ENCODE results near the gene SLC35D2.

DNA sequence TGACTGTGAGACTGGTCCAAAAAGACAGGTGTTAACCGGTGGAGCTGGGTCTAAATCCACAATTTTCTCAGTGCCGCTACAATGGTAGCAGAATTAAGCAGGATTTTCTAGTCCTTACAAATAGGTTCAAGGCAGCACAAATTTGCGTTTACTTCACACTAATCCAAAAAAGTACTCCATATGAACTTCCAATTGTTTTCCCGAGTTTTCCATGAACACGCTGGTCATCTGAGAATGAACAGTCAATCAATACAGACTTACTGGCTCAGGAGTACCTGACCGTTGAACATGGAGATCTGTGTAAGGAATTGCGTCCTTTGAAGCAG is 709 bp downstream of the SLC35D2 start:
- no peak for TF ChIP-seq POLR2A (IDR thresholded peaks at IDR 0.05)
- TF ChIP-seq POLR2AphosphoS5 (IDR thresholded peaks at IDR 0.05): no peak
